Activated CD8-positive, alpha-beta memory T cell treated with anti-CD3 and anti-CD28 coated beads, Interleukin-2, amount 50 U/mL, for 4 hours (primary cell): ENCODE measurements around the gene PIGO.

Experiments
- DNase-seq: peaks from one replicate; pipeline ENCODE4 v3.0.0-alpha.2; 2020

PIGO gene

GRCh38 chr9:35096035-35096849, at the start of gene PIGO:
TSS of gene PIGO (minus strand) at chr9:35096591. CDS start at chr9:35095565, 1,026 bp downstream.
- peak; percentile 89 for DNase-seq

GRCh38 chr9:35142037-35142436, 45.6 kb upstream of the PIGO start:
- DNase-seq: no peak

- DNase-seq: no peak
Observed at GRCh38 chr9:35140093-35140492, 43.7 kb upstream of the PIGO start.

GRCh38 chr9:35136866-35137265, 40.5 kb upstream of the PIGO start:
- DNase-seq: no peak

GRCh38 chr9:35135988-35136387, 39.6 kb upstream of the PIGO start:
- DNase-seq: no peak

- no peak for DNase-seq
Observed at GRCh38 chr9:35134920-35135319, 38.5 kb upstream of the PIGO start.

GRCh38 chr9:35116898-35117551, 20.6 kb upstream of the PIGO start:
- DNase-seq: peak; percentile 86

- no peak for DNase-seq
Observed at GRCh38 chr9:35116539-35116897, 20.1 kb upstream of the PIGO start.

- DNase-seq: peak; percentile 92
Observed at GRCh38 chr9:35115680-35116538, 19.5 kb upstream of the PIGO start, which contains the start of gene ATOSB. TSS of gene ATOSB (minus strand) at chr9:35115862. CDS start at chr9:35108274, 7,588 bp downstream.

GRCh38 chr9:35114840-35115628, 18.6 kb upstream of the PIGO start:
- no peak for DNase-seq

- DNase-seq: peak; percentile 62
Observed at GRCh38 chr9:35114113-35114839, 17.9 kb upstream of the PIGO start.

- no peak for DNase-seq
Observed at GRCh38 chr9:35112257-35113020, 16.0 kb upstream of the PIGO start.

- DNase-seq: peak; percentile 95
Observed at GRCh38 chr9:35111001-35111933, 14.9 kb upstream of the PIGO start.

- DNase-seq: no peak
Observed at GRCh38 chr9:35110327-35110761, 14.0 kb upstream of the PIGO start.

GRCh38 chr9:35108946-35109575, 12.7 kb upstream of the PIGO start:
- DNase-seq: no peak

- DNase-seq: no peak
Observed at GRCh38 chr9:35108461-35108860, 12.1 kb upstream of the PIGO start.

- no peak for DNase-seq
Observed at GRCh38 chr9:35107297-35108290, 11.2 kb upstream of the PIGO start.

GRCh38 chr9:35106343-35106730, 9.9 kb upstream of the PIGO start:
- no peak for DNase-seq
